ENCODE measurements around the gene FOXP1. TPM values are rescaled to one million over a fixed set of nuclear protein-coding genes. Genes with fewer than 3 reads are reported as not detected.
A peak's percentile ranks its signal among the peaks of the same experiment; 100 is the strongest.

FOXP1 gene
- total and polyA plus RNA-seq, 9 of the 15 experiments (the other 6 are each of a cell fraction or from before 2014, with no cell fraction given): 7.7 to 34.5 (median 13.7) TPM

- TF ChIP-seq, protein P1, sequence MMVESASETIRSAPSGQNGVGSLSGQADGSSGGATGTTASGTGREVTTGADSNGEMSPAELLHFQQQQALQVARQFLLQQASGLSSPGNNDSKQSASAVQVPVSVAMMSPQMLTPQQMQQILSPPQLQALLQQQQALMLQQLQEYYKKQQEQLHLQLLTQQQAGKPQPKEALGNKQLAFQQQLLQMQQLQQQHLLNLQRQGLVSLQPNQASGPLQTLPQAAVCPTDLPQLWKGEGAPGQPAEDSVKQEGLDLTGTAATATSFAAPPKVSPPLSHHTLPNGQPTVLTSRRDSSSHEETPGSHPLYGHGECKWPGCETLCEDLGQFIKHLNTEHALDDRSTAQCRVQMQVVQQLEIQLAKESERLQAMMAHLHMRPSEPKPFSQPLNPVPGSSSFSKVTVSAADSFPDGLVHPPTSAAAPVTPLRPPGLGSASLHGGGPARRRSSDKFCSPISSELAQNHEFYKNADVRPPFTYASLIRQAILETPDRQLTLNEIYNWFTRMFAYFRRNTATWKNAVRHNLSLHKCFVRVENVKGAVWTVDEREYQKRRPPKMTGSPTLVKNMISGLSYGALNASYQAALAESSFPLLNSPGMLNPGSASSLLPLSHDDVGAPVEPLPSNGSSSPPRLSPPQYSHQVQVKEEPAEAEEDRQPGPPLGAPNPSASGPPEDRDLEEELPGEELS (CRISPR knock-in tag; IDR thresholded peaks at IDR 0.05; ENCODE audit: borderline replicate concordance): no peak
- no peak for TF ChIP-seq KDM4B (IDR thresholded peaks at IDR 0.05; ENCODE audit: borderline replicate concordance in 2 of 2, low read depth in 1 of 2)
- no peak for TF ChIP-seq CLOCK (CRISPR knock-in tag; IDR thresholded peaks at IDR 0.05; ENCODE audit: borderline replicate concordance)
- TF ChIP-seq, protein P2, sequence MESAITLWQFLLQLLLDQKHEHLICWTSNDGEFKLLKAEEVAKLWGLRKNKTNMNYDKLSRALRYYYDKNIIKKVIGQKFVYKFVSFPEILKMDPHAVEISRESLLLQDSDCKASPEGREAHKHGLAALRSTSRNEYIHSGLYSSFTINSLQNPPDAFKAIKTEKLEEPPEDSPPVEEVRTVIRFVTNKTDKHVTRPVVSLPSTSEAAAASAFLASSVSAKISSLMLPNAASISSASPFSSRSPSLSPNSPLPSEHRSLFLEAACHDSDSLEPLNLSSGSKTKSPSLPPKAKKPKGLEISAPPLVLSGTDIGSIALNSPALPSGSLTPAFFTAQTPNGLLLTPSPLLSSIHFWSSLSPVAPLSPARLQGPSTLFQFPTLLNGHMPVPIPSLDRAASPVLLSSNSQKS (CRISPR knock-in tag; IDR thresholded peaks at IDR 0.05): no peak
- TF ChIP-seq CREBBP (IDR thresholded peaks at IDR 0.05; ENCODE audit: low read depth, low read length): no peak
- no peak for TF ChIP-seq ARID2 (IDR thresholded peaks at IDR 0.05)
- no peak for TF ChIP-seq TCF7L2 (IDR thresholded peaks at IDR 0.05; ENCODE audit: low read depth, low read length)
- TF ChIP-seq FOSL1 (tag; conservative IDR thresholded peaks at IDR 0.05): no peak
- TF ChIP-seq KLF16 (IDR thresholded peaks at IDR 0.05): no peak
- TF ChIP-seq YY1 (IDR thresholded peaks at IDR 0.05; ENCODE audit: borderline replicate concordance in 1 of 3, control insufficient read depth in 1 of 3, extremely low read depth in 1 of 3, insufficient read depth in 3 of 3, insufficient read length in 1 of 3, insufficient replicate concordance in 2 of 3, low read depth in 1 of 3, low read length in 2 of 3): no peak
- TF ChIP-seq ZBTB33 (CRISPR knock-in tag; IDR thresholded peaks at IDR 0.05): peak; percentile 35; the same call in 1 of the 2 replicates
- TF ChIP-seq CBX3 (IDR thresholded peaks at IDR 0.05; ENCODE audit: borderline replicate concordance in 1 of 2, low read length in 2 of 2): 0 out of 3 replicates have a peak, but pooled peaks of 1 of the 2 experiments have one; percentile 21
- TF ChIP-seq ZKSCAN3 (CRISPR knock-in tag; IDR thresholded peaks at IDR 0.05): no peak
- no peak for TF ChIP-seq BACH1 (tag; IDR thresholded peaks at IDR 0.05)
- no peak for TF ChIP-seq NCOA6 (IDR thresholded peaks at IDR 0.05)
- peak in 1 of 2 experiments; percentile 81; a peak in 2 of 4 replicates for TF ChIP-seq RCOR1 (IDR thresholded peaks at IDR 0.05; ENCODE audit: borderline replicate concordance in 1 of 2, low read depth in 2 of 2, low read length in 2 of 2)
- no peak for TF ChIP-seq IRF2 (CRISPR knock-in tag; IDR thresholded peaks at IDR 0.05)
- TF ChIP-seq ZNF830 (CRISPR knock-in tag; IDR thresholded peaks at IDR 0.05): no peak
- no peak for TF ChIP-seq HLTF (IDR thresholded peaks at IDR 0.05)
These were observed 160.2 kb downstream of the FOXP1 start (continued) for GRCh38 chr3:71423151-71423906.
